Skeletal muscle cell (primary cell): Measurements from ENCODE around the gene SCGB1D2.

Source experiments
- DNase-seq: peaks from one replicate; pipeline ENCODE4 v3.0.0-alpha.2; 2010; ENCODE audit warnings: low read depth
- H3K4me3 ChIP-seq: 2 replicates; pipeline ENCODE4 v1.5.1; 2011; ENCODE audit warnings: low read depth, mild to moderate bottlenecking, control low read depth, low read length, moderate library complexity

SCGB1D2 gene

GRCh38 chr11:62253999-62254542, 12.0 kb downstream of the SCGB1D2 start:
- H3K4me3 ChIP-seq = no peak overlapping the region
- no peak for DNase-seq

- DNase-seq = no peak
- H3K4me3 ChIP-seq = no peak overlapping the region
Observed at GRCh38 chr11:62256281-62256680, 14.2 kb downstream of the SCGB1D2 start.

- H3K4me3 ChIP-seq = no peak overlapping the region
- no peak for DNase-seq
Observed at GRCh38 chr11:62260261-62260953, 18.4 kb downstream of the SCGB1D2 start.

- no peak overlapping the region for H3K4me3 ChIP-seq
- DNase-seq = peak; percentile 2
Observed at GRCh38 chr11:62264004-62264403, 22.0 kb downstream of the SCGB1D2 start.

GRCh38 chr11:62266558-62266957, 24.5 kb downstream of the SCGB1D2 start:
- DNase-seq = no peak
- no peak overlapping the region for H3K4me3 ChIP-seq

GRCh38 chr11:62267050-62267449, 25.0 kb downstream of the SCGB1D2 start:
- no peak overlapping the region for H3K4me3 ChIP-seq
- no peak for DNase-seq

GRCh38 chr11:62267576-62267975, 25.5 kb downstream of the SCGB1D2 start:
- no peak for DNase-seq
- no peak overlapping the region for H3K4me3 ChIP-seq

GRCh38 chr11:62269654-62270278, 27.7 kb downstream of the SCGB1D2 start, which contains the start of gene SCGB2A2:
TSS of gene SCGB2A2 (plus strand) at chr11:62270158. CDS start at chr11:62270217, 59 bp downstream.
- H3K4me3 ChIP-seq = no peak within 1 kb of the TSS
- DNase-seq = no peak

GRCh38 chr11:62273284-62273683, 31.2 kb downstream of the SCGB1D2 start:
- no peak for DNase-seq
- H3K4me3 ChIP-seq = no peak overlapping the region

GRCh38 chr11:62273789-62274275, 31.8 kb downstream of the SCGB1D2 start:
- no peak for DNase-seq

GRCh38 chr11:62280452-62280851, 38.4 kb downstream of the SCGB1D2 start:
- DNase-seq = no peak
- no peak overlapping the region for H3K4me3 ChIP-seq

More at GRCh38 chr11:62273789-62274275, 31.8 kb downstream of the SCGB1D2 start:
- no peak overlapping the region for H3K4me3 ChIP-seq
